SH-SY5Y (cell line): ENCODE data around the gene LRFN4.

ENCODE experiments used
- GATA2 ChIP-seq: IDR thresholded peaks from 2 replicates; pipeline ENCODE4 v1.6.1; 2011; ENCODE audit warnings: mild to moderate bottlenecking, low read depth, low read length
- GATA3 ChIP-seq: IDR thresholded peaks from 2 replicates; pipeline ENCODE4 v1.6.1; 2011; ENCODE audit warnings: low read depth, mild to moderate bottlenecking, low read length, moderate library complexity

DNA sequence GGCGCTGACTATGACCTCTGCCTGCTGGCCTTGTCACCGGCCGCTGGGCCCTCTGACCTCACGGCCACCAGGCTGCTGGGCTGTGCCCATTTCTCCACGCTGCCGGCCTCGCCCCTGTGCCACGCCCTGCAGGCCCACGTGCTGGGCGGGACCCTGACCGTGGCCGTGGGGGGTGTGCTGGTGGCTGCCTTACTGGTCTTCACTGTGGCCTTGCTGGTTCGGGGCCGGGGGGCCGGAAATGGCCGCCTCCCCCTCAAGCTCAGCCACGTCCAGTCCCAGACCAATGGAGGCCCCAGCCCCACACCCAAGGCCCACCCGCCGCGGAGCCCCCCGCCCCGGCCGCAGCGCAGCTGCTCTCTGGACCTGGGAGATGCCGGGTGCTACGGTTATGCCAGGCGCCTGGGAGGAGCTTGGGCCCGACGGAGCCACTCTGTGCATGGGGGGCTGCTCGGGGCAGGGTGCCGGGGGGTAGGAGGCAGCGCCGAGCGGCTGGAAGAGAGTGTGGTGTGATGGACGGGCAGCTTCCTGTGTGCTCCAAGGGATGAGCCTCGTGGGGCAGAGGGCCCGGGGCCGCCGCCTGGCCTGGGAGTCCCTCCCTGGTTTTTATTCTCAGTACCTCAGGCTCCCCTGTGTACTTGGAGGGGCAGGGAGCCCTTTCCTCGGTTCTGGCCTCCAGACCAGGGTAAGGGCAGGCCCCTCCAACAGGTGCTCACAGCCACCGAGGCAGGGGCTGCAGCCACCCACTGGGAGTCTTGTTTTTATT is 3.0 kb downstream of the LRFN4 start:
- no peak for TF ChIP-seq GATA3
- TF ChIP-seq GATA2 = no peak
